ENCODE results near the gene HIRA. TPM values are rescaled to one million over a fixed set of nuclear protein-coding genes. Genes with fewer than 3 reads are reported as not detected.

HIRA gene
- total and polyA plus RNA-seq, 9 of the 15 experiments (the other 6 are each of a cell fraction or from before 2014, with no cell fraction given) = 0.96 to 132 (median 58.4) TPM

GRCh38 chr22:19478901-19479354 lies 47.4 kb upstream of the HIRA start, which contains the start of gene UFD1:
Gene UFD1 (minus strand): TSS chr22:19479193. CDS start chr22:19479085, 108 bp downstream.
- H3K4me3 ChIP-seq = peak within 1 kb of the TSS; percentile 70
- WGBS (ENCODE audit: insufficient coverage, low coverage, missing lambda C conversion rate) = under 1% methylated on average over 42 of the region's 42 CpGs
- peak within 1 kb of the TSS; percentile 96 to 97 for H3K9ac ChIP-seq (ENCODE audit: insufficient read depth in 1 of 2, low read depth in 2 of 2, low read length in 2 of 2)
- H3K4me1 ChIP-seq (replicated peaks in 1 of 2; ENCODE audit: control insufficient read depth in 2 of 2, insufficient read depth in 2 of 2, low read length in 2 of 2) = peaks cover 7 to 16% of the 10 kb centered on the region in 2 experiments
- no peaks in the 10 kb centered on the region for H3K27me3 ChIP-seq (ENCODE audit: control insufficient read depth in 2 of 2, insufficient read depth in 2 of 2, low read length in 2 of 2)
- H3K36me3 ChIP-seq (ENCODE audit: control insufficient read depth, insufficient read depth, low read length) = peaks cover 64% of the 10 kb centered on the region
- intact Hi-C loops (cut with micrococcal nuclease) = loop anchor here (1.0 to 5.0 kb wide), 10 partner anchors 32 to 357 kb away; partner anchors contain the start of genes C22orf39, DGCR2, ESS2 and MRPL40
- ChIA-PET POLR2A (interaction anchor here (0.5 to 5.4 kb wide), 49 partner anchors 8 to 477 kb away, joined by 3 to 148 read pairs (median 5); partner anchors contain the start of genes C22orf39, CLTCL1, DGCR2 and HIRA), CTCF (ENCODE audit: low intra/inter-chr PET ratio) (interaction anchor here (0.5 to 1.5 kb wide), 4 partner anchors 48 to 524 kb away, joined by 3 to 5 read pairs (median 4); partner anchors contain the start of gene HIRA)
- H3K79me2 ChIP-seq (ENCODE audit: control insufficient read depth, insufficient read depth, low read length) = peaks cover 85% of the 10 kb centered on the region
- H3K4me2 ChIP-seq (ENCODE audit: insufficient read depth, low read length) = peak within 1 kb of the TSS; percentile 97
- H2AFZ ChIP-seq (ENCODE audit: low read depth, low read length) = peak within 1 kb of the TSS; percentile 99
- peak within 1 kb of the TSS; percentile 97 for H3K27ac ChIP-seq (ENCODE audit: extremely low read depth, low read depth, low read length)
- H3K9me1 ChIP-seq (ENCODE audit: control insufficient read depth, insufficient read depth, low read length) = no peaks in the 10 kb centered on the region
- no TSS peak for BruUV-seq (replicated peaks)
- H3K9me3 ChIP-seq (replicated peaks; ENCODE audit: control insufficient read depth, insufficient read depth, low read depth, low read length) = no peaks in the 10 kb centered on the region
- FAIRE-seq = no peak
- peaks cover 31% of the 10 kb centered on the region for H4K20me1 ChIP-seq (replicated peaks; ENCODE audit: control insufficient read depth, insufficient read depth, low read length)
- ATAC-seq = peak; percentile 82
- in situ Hi-C loops (cut with MboI) = no loop called here
- DNase-seq (ENCODE audit: extremely low read depth in 1 of 4, low spot score in 3 of 4) = peak; percentile 95 to 99 (median 98)
- TF ChIP-seq U2AF2 (optimal IDR thresholded peaks at IDR 0.05; ENCODE audit: low read depth, low read length) (no peak), GATAD2A (IDR thresholded peaks at IDR 0.05) (no peak), POLR2G (IDR thresholded peaks at IDR 0.05; ENCODE audit: low read depth, low read length) (peak; percentile 94), E2F6 (IDR thresholded peaks at IDR 0.05; ENCODE audit: borderline replicate concordance in 1 of 2, extremely low read depth in 1 of 2, insufficient read depth in 1 of 2, insufficient read length in 1 of 2, low read depth in 1 of 2, low read length in 1 of 2, poor library complexity in 1 of 2, severe bottlenecking in 1 of 2) (peak in 1 of 2 experiments; percentile 32), SMC3 (conservative IDR thresholded peaks at IDR 0.05; ENCODE audit: insufficient read depth, low read depth, low read length) (peak; percentile 32; the same call in 1 of the 2 replicates), ZSCAN32 (CRISPR knock-in tag; IDR thresholded peaks at IDR 0.05) (no peak), ETV5 (CRISPR knock-in tag; IDR thresholded peaks at IDR 0.05; ENCODE audit: low read depth) (no peak), MXI1 (IDR thresholded peaks at IDR 0.05; ENCODE audit: low read depth, low read length) (peak; percentile 71; the same call in 1 of the 2 replicates), E2F3 (CRISPR knock-in tag; IDR thresholded peaks at IDR 0.05) (0 out of 2 replicates have a peak, but pooled peaks have one; percentile 6), STAT5A (IDR thresholded peaks at IDR 0.05; ENCODE audit: borderline replicate concordance, low read length) (no peak), MAFF (IDR thresholded peaks at IDR 0.05; ENCODE audit: low read length) (peak; percentile 93), ASH1L (IDR thresholded peaks at IDR 0.05; ENCODE audit: borderline replicate concordance, low read depth, partially characterized antibody) (no peak), MITF (IDR thresholded peaks at IDR 0.05) (no peak), PPARD (CRISPR knock-in tag; IDR thresholded peaks at IDR 0.05) (no peak), ZBTB11 (CRISPR knock-in tag; IDR thresholded peaks at IDR 0.05) (peak in 1 of 3 experiments; percentile 84; a peak in 2 of 6 replicates)
